HG02840 (cell line): ENCODE results near the gene TTC12.

Experiments
- ATAC-seq: cut with Tn5 transposase; IDR thresholded peaks from one replicate; pipeline ENCODE4 v1.9.1; 2021; ENCODE audit warnings: mild to moderate bottlenecking, moderate library complexity, moderate number of reproducible peaks; ENCODE audit not compliant: unreplicated experiment, low FRiP score

Gene TTC12

GRCh38 chr11:113369411-113369810, 55.0 kb downstream of the TTC12 start:
- no peak for ATAC-seq

GRCh38 chr11:113370634-113371033, 56.3 kb downstream of the TTC12 start:
- ATAC-seq = no peak

GRCh38 chr11:113372309-113372708, 57.9 kb downstream of the TTC12 start:
- ATAC-seq = no peak

- ATAC-seq = no peak
These were observed 58.9 kb downstream of the TTC12 start for GRCh38 chr11:113373306-113373705.

- no peak for ATAC-seq
These were observed 59.7 kb downstream of the TTC12 start for GRCh38 chr11:113373981-113374560.

- ATAC-seq = no peak
These were observed 61.0 kb downstream of the TTC12 start for GRCh38 chr11:113375402-113375801.

GRCh38 chr11:113376156-113376555, 61.8 kb downstream of the TTC12 start:
- ATAC-seq = no peak

- ATAC-seq = no peak
These were observed 63.5 kb downstream of the TTC12 start for GRCh38 chr11:113377681-113378412.

- no peak for ATAC-seq
These were observed 64.3 kb downstream of the TTC12 start for GRCh38 chr11:113378692-113379091.

GRCh38 chr11:113382121-113382520, 67.7 kb downstream of the TTC12 start:
- ATAC-seq = no peak

GRCh38 chr11:113384551-113384950, 70.2 kb downstream of the TTC12 start:
- no peak for ATAC-seq

- no peak for ATAC-seq
These were observed 71.4 kb downstream of the TTC12 start for GRCh38 chr11:113385749-113386148.

- no peak for ATAC-seq
These were observed 72.5 kb downstream of the TTC12 start for GRCh38 chr11:113386866-113387265.

GRCh38 chr11:113387605-113388211, 73.3 kb downstream of the TTC12 start, which contains the start of gene ANKK1:
TSS of gene ANKK1 (plus strand) at chr11:113387779. CDS start at chr11:113387885, 106 bp downstream.
- no peak for ATAC-seq

GRCh38 chr11:113389272-113389671, 74.9 kb downstream of the TTC12 start:
- no peak for ATAC-seq

- no peak for ATAC-seq
These were observed 78.0 kb downstream of the TTC12 start for GRCh38 chr11:113392236-113392921.

- ATAC-seq = no peak
These were observed 79.2 kb downstream of the TTC12 start for GRCh38 chr11:113393501-113393985.

GRCh38 chr11:113394919-113395318, 80.5 kb downstream of the TTC12 start:
- no peak for ATAC-seq

- no peak for ATAC-seq
These were observed 81.5 kb downstream of the TTC12 start for GRCh38 chr11:113395782-113396336.

GRCh38 chr11:113396690-113397089, 82.3 kb downstream of the TTC12 start:
- ATAC-seq = no peak

GRCh38 chr11:113397212-113397611, 82.8 kb downstream of the TTC12 start:
- no peak for ATAC-seq
